Activated B cell treated with CpG ODN at 0.5 μM for 24 hours (primary cell): ENCODE results near the gene EDN1. TPM values are rescaled to one million over a fixed set of nuclear protein-coding genes. Genes with fewer than 3 reads are reported as not detected.

Source experiments
- ATAC-seq: fragments of 200-7000 bp; cut with Tn5 transposase; one replicate; pipeline ENCODE4 v1.10.0; 2021; ENCODE audit warnings: low read depth, mild to moderate bottlenecking, moderate library complexity
- CTCF ChIA-PET: fragments of 350-600 bp; sonication (Branson Sonifier 250); formaldehyde crosslinking; loops from one replicate; lab custom pipeline; 2021; ENCODE audit warnings: antibody characterized with exemption; lab: Charles Lee
- POLR2A ChIA-PET: fragments of 350-600 bp; sonication (Branson Sonifier 250); formaldehyde crosslinking; loops from one replicate; lab custom pipeline; 2021; ENCODE audit warnings: antibody characterized with exemption; lab: Charles Lee
- DNase-seq: peaks from one replicate; pipeline ENCODE4 v3.0.0; 2022
- H3K27ac Mint-ChIP-seq: one replicate; pipeline ENCODE4 v1.8.0; 2020; ENCODE audit warnings: mixed read lengths
- H3K27me3 Mint-ChIP-seq: one replicate; pipeline ENCODE4 v1.8.0; 2021; ENCODE audit warnings: mixed read lengths
- H3K36me3 Mint-ChIP-seq: one replicate; pipeline ENCODE4 v1.8.0; 2021; ENCODE audit warnings: low read depth, mixed read lengths
- H3K4me1 Mint-ChIP-seq: one replicate; pipeline ENCODE4 v1.8.0; 2021; ENCODE audit warnings: mixed read lengths
- H3K4me3 Mint-ChIP-seq: one replicate; pipeline ENCODE4 v1.8.0; 2020; ENCODE audit warnings: mild to moderate bottlenecking, mixed read lengths
- H3K9me3 Mint-ChIP-seq: one replicate; pipeline ENCODE4 v1.8.0; 2020; ENCODE audit warnings: mixed read lengths
- CTCF ChIP-seq: fragments of 200-600 bp; IDR thresholded peaks from one replicate; pipeline ENCODE4 v1.8.0; 2022; ENCODE audit warnings: antibody characterized with exemption, mild to moderate bottlenecking
- intact Hi-C: fragments of 100-400 bp; cut with micrococcal nuclease; formaldehyde crosslinking; loops from one replicate; pipeline ENCODE4 v1.15.1; 2024
- total RNA-seq: library from RNA; stranded (reverse); gene quantifications from 2 replicates; pipeline ENCODE4 v1.2.3, GENCODE V29; 2022

EDN1 gene
- total RNA-seq, 1 donor from 2014 or later = 0.91 TPM

DNA sequence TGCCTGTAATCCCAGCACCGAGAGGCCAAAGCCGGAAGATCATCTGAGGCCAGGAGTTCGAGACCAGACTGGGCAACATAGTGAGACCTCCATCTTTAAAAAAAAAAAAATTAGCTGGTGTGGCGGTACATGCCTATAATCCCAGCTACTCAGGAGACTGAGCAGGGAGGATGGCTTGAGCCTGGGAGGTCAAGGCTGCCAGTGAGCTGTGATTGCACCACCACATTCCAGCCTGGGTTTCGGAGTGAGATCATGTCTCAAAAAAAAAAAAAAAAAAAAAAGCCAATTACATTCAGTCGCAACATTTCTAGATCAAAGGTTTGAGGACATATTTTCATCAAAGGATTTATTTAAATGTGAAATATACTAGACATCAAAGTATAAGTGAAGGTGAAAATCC lies 32.0 kb upstream of the EDN1 start:
- no peak for ATAC-seq
- POLR2A ChIA-PET = no interaction called here
- H3K27me3 Mint-ChIP-seq = peaks cover 9% of the 10 kb centered on the region
- no peak for DNase-seq
- no peaks in the 10 kb centered on the region for H3K4me1 Mint-ChIP-seq
- H3K36me3 Mint-ChIP-seq = no peaks in the 10 kb centered on the region
- H3K9me3 Mint-ChIP-seq = no peaks in the 10 kb centered on the region
- CTCF ChIA-PET = no interaction called here
- H3K4me3 Mint-ChIP-seq = no peak overlapping the region
- no peak for TF ChIP-seq CTCF
- no peak overlapping the region for H3K27ac Mint-ChIP-seq
- intact Hi-C loops = no loop called here

- no peak for TF ChIP-seq CTCF
- intact Hi-C loops = no loop called here
- no peaks in the 10 kb centered on the region for H3K4me1 Mint-ChIP-seq
- POLR2A ChIA-PET = no interaction called here
- peaks cover 12% of the 10 kb centered on the region for H3K27me3 Mint-ChIP-seq
- CTCF ChIA-PET = no interaction called here
- no peak for DNase-seq
- H3K9me3 Mint-ChIP-seq = no peaks in the 10 kb centered on the region
- no peak for ATAC-seq
- H3K36me3 Mint-ChIP-seq = no peaks in the 10 kb centered on the region
- H3K4me3 Mint-ChIP-seq = no peak overlapping the region
- H3K27ac Mint-ChIP-seq = no peak overlapping the region
Observed at GRCh38 chr6:12258591-12259075, 31.5 kb upstream of the EDN1 start.

DNA sequence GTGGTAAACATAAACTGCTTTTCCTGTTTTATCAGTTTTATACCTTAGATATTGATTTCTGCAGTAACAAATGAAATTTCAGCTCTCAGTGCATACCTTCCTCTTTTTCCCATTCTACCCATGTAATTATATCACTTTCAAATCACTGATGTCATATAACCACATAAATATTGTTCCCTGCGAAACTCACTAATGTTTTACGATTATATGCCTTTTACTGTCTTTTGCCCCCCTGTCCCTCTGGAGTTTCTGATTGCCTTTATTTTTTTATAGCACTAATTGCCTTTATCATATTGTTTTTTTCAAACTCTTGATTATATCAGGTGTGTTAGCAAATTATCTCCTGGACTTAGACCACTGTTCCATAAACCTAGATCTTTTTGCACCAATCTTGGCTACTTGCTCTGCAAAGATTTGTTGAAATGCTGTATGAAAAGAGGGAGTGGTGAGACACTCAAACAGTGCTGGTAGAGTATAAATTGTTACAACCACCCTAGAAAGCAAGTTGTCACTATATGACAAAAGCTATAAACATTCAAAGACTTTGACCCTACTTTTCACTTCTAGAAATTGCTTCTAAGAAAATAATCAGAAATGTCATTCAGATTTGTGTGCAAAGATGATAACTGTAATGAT lies 29.6 kb upstream of the EDN1 start:
- intact Hi-C loops = no loop called here
- POLR2A ChIA-PET = no interaction called here
- H3K4me3 Mint-ChIP-seq = no peak overlapping the region
- no peak overlapping the region for H3K27ac Mint-ChIP-seq
- H3K4me1 Mint-ChIP-seq = no peaks in the 10 kb centered on the region
- CTCF ChIA-PET = no interaction called here
- H3K9me3 Mint-ChIP-seq = no peaks in the 10 kb centered on the region
- H3K36me3 Mint-ChIP-seq = no peaks in the 10 kb centered on the region
- no peak for TF ChIP-seq CTCF
- no peak for DNase-seq
- ATAC-seq = no peak
- H3K27me3 Mint-ChIP-seq = peaks cover 9% of the 10 kb centered on the region

DNA sequence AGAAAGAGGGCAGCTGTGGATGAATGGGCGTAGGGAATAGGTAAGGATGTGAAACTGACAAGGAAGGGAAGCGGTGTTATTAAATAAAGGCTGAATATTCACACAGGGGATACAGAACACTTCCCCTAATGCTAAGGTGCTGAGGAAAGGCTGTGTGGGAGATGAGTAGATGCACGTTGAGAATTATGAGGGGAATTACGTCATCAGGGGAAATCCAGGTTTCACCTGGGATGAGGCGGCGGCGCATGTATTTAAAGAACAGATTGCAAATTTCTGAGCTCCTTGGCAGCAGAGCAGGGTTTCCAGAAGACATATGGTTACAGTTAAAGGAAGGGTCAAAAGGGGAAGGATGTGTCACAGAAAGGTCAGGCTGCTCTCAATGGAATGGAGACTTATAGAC lies 28.7 kb upstream of the EDN1 start:
- H3K9me3 Mint-ChIP-seq = no peaks in the 10 kb centered on the region
- ATAC-seq (no peak), DNase-seq (no peak)
- intact Hi-C loops = no loop called here
- peaks cover 9% of the 10 kb centered on the region for H3K27me3 Mint-ChIP-seq
- no peaks in the 10 kb centered on the region for H3K36me3 Mint-ChIP-seq
- no peak overlapping the region for H3K4me3 Mint-ChIP-seq
- no peak overlapping the region for H3K27ac Mint-ChIP-seq
- ChIA-PET POLR2A (no interaction called here), CTCF (no interaction called here)
- no peaks in the 10 kb centered on the region for H3K4me1 Mint-ChIP-seq
- TF ChIP-seq CTCF = no peak

GRCh38 chr6:12262236-12263061 lies 27.7 kb upstream of the EDN1 start:
- CTCF ChIA-PET = no interaction called here
- H3K4me1 Mint-ChIP-seq = no peaks in the 10 kb centered on the region

More at GRCh38 chr6:12262236-12263061, 27.7 kb upstream of the EDN1 start:
- no peaks in the 10 kb centered on the region for H3K9me3 Mint-ChIP-seq
- no peak for DNase-seq
- H3K27me3 Mint-ChIP-seq = peaks cover 9% of the 10 kb centered on the region
- no peaks in the 10 kb centered on the region for H3K36me3 Mint-ChIP-seq
- no peak for TF ChIP-seq CTCF
- POLR2A ChIA-PET = no interaction called here
- H3K4me3 Mint-ChIP-seq = no peak overlapping the region
- H3K27ac Mint-ChIP-seq = no peak overlapping the region
- intact Hi-C loops = no loop called here
- ATAC-seq = no peak
